ENCODE results near the gene TMEM9.

Gene TMEM9

DNA sequence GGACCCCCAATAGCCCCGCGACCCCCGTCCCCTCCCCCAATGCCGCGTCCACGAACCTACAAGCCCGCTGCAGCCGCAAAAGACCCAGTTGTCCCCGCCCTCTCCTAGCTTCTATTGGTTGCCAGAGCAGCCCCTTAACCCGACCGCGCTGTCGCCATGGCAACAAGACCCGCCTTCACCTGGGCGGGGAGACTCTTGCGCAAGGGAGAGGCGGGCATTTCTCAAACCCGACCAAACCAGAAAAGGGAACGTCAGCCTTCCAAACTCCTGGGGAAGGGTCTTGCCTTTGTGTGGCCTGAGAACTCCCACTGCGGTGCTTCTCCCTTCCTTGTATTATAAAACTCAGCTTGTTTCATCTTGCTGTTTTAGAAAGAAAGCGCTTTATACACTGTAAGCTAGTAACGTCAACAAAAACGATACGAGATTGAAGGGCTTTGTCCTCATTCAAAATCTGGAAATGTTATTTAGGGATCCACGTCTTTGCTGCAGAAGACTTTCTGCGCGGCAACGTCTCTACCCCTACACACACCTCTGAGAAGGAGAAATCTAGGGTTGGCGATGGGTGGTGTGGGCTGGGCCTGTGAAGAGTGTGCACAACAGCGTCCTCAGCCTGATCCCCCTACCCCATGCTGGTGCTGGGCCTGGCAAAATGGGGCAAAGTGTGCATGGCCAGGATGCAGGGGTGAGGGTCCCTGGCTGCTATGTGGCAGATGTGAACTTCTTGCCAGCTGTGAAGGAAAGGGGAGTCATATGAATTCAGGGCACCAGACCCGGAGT is at the start of gene TMEM9:
Gene TMEM9, minus strand, starts transcription at position 86 of the 777 bp plus-strand sequence. CDS start 551 bp downstream, outside the sequence.
- in situ Hi-C loops (cut with HindIII; ENCODE audit: low pct_ligation_motif_present, low pct_unique_long_range_greater_than_20kb, low sequenced_read_pairs) = no loop called here
- peak; percentile 96 for DNase-seq

DNA sequence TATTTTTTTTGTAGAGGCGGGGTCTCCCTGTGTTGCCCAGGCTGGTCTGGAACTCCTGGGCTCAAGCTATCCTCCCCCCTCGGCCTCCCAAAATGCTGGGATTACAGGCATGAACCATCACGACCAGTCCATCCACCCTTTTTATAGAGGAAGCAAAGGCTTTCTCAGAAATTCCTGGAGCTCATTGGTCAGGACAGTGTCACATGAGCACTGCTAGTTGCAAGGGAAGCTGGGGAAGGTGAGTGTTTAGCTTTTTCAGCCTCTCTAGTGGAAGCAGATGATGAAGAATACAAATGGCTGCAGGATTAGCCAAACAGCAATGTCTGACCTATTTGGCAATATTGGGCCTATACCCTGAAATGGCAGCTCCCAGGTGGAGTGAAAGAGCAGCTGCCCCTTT is 44.3 kb upstream of the TMEM9 start:
- no peak for DNase-seq
- in situ Hi-C loops (cut with HindIII; ENCODE audit: low pct_ligation_motif_present, low pct_unique_long_range_greater_than_20kb, low sequenced_read_pairs) = no loop called here

DNA sequence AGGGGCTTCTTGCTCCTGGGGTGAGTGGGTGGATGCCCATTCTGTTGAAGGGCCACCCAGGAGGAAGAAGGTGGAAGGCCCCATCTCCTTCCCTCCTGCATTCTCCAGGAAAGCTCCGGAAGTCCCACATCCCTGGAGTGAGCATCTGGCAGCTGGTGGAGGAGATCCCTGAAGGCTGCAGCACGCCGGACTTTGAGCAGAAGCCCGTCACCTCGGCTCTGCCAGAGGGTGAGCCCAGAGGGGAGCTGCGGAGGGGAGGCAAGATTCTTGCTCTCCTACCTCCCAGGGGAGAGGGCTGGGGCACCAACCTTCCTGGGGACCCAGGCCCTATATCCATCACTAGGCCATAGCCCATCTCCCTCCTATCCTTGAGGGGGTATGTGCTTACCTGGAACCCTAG is 39.8 kb upstream of the TMEM9 start:
- in situ Hi-C loops (cut with HindIII; ENCODE audit: low pct_ligation_motif_present, low pct_unique_long_range_greater_than_20kb, low sequenced_read_pairs) = no loop called here
- no peak for DNase-seq

DNA sequence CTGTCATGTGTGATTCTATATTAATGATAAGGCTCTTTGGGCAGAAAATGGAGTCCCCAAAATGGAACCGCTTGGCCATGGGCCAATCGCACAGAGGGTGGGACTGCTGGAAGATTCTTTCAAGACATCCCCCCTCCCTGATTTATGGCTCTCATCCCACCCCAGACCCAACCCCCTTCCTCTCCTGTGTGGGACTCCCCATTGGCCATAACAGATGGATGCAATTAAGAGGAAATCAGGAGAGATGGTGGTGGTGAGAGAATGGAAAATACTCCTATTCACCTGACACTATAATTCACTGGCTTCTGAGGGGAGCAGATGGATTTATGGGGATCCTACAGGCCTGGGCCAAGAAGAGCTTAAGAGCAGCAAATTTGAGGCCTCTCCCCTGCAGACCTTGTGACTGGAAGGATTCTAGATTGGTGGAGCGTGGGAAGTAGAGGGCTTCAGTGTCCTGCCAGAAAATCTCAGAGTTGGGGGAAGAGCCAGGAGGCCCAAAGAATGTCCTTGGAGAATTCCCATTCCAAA is 38.1 kb upstream of the TMEM9 start:
- DNase-seq = peak; percentile 58
- in situ Hi-C loops (cut with HindIII; ENCODE audit: low pct_ligation_motif_present, low pct_unique_long_range_greater_than_20kb, low sequenced_read_pairs) = no loop called here

DNA sequence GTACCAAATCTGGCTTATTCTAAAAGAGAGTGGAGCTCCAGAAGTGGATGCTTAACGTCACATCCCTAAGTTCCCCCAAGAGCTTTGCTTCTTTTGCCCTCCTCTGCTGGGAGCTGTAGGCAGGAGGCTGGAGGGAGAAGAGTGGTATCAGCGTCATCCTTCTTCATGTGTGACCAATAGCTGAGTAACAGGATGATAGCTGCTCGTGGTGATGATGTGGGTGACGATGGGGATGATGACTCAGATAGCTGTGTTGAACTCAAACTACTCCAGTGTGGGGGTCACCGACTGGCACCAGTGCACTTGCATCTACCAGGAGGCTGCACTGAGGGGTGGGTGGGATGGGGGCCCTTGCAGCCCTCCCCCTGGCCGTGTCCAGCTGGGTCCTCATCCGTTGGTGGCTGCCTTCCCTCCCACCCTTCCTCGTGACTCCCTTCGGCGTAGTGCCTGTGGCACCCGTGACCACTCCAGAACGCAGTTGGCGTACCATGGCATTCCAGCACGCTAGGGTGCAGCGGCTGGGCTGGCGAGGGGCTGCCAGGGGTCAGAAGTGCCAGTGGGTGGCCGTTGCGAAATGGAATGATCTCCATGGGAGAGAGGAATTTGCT is 37.5 kb upstream of the TMEM9 start:
- peak; percentile 99 for DNase-seq
- in situ Hi-C loops (cut with HindIII; ENCODE audit: low pct_ligation_motif_present, low pct_unique_long_range_greater_than_20kb, low sequenced_read_pairs) = no loop called here

DNA sequence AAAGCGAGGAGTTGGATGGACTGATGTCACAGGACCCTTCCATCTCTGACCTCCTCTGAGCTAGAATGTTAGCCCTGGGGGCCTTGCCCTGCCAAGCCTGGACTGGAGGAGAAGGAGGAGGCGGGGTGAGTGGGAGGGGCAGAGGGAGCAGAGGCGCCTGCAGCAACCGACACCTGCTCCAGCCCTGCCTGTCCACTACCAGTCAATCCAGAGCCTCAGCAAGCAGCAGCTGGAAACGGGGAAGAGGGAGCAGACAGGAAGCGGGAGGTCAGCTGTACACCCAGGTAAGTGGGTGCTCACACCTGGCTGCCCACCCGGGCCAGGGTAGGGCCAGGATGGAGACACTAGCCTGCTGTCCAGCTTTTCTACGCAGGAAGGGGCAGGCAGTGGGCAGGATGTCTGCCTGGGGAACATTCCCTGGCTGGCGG is 36.4 kb upstream of the TMEM9 start, which contains the start of gene IGFN1:
Gene IGFN1, plus strand, starts transcription at position 201 of the 428 bp plus-strand sequence. CDS start 2,470 bp downstream, outside the sequence.
- in situ Hi-C loops (cut with HindIII; ENCODE audit: low pct_ligation_motif_present, low pct_unique_long_range_greater_than_20kb, low sequenced_read_pairs) = no loop called here
- peak; percentile 92 for DNase-seq

DNA sequence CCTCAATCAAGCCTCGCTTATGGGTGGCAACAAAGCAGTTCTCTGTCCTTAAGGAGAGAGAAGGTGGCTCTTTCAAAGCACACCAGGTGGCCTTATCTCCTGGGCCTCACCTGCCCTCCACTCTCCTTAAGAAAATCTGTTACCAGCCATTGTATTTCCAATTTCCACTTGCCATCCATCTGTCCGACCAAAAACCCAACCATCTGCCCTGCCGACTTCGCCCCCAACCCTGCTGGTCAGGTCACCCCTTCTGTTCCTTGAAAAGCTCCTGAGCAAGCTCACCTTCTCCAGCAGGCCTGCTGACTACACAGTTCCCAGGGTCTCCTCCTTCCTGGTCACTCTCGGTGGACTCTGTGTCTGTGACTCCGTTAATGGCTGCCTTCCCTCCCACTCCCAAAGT is 35.7 kb upstream of the TMEM9 start:
- DNase-seq = no peak
- in situ Hi-C loops (cut with HindIII; ENCODE audit: low pct_ligation_motif_present, low pct_unique_long_range_greater_than_20kb, low sequenced_read_pairs) = no loop called here

DNA sequence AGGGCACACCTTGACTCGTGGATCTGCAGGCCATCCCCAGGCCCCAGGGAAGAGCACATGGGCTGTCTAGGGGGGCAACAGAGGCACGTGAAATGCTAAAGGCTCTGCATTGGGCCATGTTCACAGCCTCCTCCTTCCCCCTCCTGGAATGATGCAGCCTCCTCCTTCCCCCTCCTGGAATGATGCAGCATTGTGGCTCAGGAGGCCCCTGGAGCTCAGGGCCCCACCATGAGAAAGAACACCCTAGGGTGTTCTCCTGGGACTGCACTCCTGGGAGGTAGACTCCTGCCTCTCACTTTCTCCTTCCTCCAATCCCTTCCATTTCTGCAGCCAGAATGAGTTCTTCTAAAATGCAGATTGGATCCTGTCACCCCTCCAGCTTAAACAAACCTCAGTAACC is 34.8 kb upstream of the TMEM9 start:
- in situ Hi-C loops (cut with HindIII; ENCODE audit: low pct_ligation_motif_present, low pct_unique_long_range_greater_than_20kb, low sequenced_read_pairs) = no loop called here
- no peak for DNase-seq

DNA sequence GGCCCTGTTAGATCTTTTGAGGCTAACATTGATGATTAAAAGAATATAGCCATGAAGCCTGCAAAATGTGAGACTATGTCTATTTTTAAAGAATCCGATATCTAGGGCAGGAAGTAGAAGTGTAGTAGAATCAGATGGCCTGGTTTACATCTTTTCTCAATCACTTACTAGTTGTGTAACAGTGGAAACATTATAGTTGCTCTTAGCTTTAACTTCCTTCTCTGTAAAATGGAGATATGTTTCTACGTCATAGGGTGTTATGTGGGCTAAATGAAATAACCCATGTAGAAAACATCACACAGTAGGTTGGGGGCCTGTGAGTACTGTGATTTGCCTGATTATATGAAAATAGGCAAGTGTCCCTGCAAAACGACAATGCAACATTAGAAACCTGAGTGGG is 31.9 kb upstream of the TMEM9 start:
- in situ Hi-C loops (cut with HindIII; ENCODE audit: low pct_ligation_motif_present, low pct_unique_long_range_greater_than_20kb, low sequenced_read_pairs) = no loop called here
- DNase-seq = no peak

DNA sequence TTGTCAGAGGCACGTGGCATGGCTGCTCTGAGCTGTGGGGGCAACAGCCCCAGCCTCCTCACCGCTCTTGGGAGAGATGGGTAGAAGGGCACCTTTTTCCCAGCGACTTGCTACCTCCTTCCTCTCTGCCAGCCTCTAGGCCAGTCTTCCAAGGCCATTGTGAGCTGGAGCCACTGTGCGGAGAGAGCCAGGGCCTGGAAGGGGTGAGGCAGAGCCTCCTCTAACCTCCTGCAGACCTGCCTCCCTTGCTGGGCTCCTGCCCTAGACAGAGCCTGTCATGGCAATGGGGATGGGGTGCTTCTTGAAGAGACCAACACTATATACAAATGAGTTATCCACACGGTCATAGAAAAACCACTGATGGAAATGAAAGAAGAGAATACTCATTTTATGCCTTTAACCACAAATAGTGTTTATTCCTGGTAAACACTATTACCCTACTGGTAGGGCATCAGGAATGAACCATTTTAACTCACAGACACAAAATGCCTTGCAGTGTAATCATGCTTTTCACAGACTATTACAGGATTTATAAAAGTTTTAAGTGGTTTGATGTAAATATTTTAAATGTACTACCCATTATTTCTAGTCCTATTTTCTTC is 31.4 kb upstream of the TMEM9 start:
- in situ Hi-C loops (cut with HindIII; ENCODE audit: low pct_ligation_motif_present, low pct_unique_long_range_greater_than_20kb, low sequenced_read_pairs) = no loop called here
- DNase-seq = no peak

DNA sequence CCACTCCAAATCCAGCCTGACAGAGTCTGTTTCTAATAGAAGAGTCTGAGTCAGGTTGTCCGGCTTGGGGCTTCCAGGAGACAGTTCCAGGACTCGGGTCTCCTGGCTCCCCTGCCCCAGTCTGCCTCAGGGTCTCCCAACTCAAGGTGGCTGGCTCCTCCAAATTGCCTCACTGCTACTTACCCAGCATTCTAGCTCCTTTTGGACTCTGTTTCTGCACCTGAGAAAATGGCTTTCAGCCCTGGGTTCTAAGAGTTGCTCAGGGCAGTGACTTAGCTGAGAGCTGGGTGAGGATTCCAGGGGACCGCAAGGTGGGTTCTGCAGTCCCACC is 30.8 kb upstream of the TMEM9 start:
- in situ Hi-C loops (cut with HindIII; ENCODE audit: low pct_ligation_motif_present, low pct_unique_long_range_greater_than_20kb, low sequenced_read_pairs) = no loop called here
- no peak for DNase-seq

DNA sequence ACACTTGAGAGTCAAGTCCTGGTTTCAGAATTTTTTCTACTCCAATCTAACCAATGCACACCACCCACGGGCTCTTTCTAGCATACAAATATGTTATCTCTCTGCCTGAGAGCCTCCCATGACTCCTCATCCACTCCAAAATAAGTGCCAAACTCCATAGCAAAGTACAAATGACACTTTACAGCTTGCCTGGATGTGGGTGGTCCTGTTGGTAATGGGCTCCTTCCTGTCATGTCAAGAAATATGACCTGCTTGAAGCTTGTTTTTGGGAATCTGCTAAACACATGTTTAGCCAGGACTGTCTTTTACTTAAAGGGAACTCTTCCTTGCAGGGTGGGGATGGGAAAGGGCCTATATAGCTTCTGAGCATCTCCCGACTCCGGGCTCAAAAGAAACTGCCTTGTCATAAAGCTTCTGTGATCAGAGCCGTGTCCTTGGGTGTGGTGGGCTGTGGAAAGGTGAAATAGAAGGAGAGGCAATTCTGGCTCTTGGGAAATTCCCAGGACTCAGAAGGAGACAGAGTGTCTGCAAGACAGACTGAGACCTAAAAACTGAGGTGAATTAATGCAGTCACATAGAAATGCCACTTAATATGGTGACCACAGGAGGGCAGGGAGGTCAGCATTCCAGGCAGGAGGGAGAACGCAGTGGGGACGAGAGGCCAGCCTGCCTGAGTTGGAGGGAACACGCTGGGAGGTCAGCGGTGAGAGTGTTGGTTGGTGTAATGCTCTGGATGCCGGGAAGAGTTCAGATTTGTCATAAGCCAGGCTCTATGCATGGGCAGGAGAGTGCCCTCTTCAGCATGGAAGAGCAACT is 30.2 kb upstream of the TMEM9 start:
- in situ Hi-C loops (cut with HindIII; ENCODE audit: low pct_ligation_motif_present, low pct_unique_long_range_greater_than_20kb, low sequenced_read_pairs) = no loop called here
- DNase-seq = peak; percentile 92

DNA sequence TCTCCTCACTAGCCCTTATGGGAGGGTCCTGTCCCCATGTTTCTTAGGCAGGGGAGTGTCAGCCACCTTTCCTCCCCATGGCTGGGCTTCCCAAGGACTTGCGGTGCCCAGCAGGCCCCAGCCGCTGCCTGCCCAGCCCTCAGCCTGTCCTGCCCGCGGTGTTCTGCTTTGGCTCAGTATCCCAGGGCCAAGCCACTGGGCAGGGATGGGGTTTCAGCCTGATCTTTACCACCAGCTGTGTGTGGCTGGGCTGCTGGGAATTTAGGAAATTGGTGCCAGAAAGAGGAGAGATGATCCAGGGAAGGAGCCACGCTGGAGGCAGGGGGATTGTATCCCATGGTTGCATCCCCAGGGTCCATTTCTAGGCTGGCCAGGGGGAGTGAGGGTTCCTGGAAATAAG is 29.5 kb upstream of the TMEM9 start:
- in situ Hi-C loops (cut with HindIII; ENCODE audit: low pct_ligation_motif_present, low pct_unique_long_range_greater_than_20kb, low sequenced_read_pairs) = no loop called here
- no peak for DNase-seq

DNA sequence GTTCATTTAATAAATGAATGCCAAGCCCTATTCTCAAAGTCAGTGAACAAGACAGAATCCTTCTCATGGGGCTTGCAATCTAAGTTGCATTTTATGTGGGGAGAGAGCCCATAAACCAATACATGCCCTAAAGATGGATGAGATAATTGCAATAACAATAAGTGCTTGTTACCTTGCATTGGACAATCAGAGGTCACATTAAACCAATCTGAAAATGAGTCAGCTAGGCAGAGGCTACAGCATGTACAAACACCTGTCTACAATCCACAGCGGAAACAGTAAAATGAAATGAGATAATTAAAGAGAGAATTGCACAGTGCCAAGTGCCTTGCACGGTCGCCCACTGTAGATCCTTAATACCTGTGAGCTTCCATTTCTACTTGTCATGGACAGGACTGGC is 28.9 kb upstream of the TMEM9 start:
- in situ Hi-C loops (cut with HindIII; ENCODE audit: low pct_ligation_motif_present, low pct_unique_long_range_greater_than_20kb, low sequenced_read_pairs) = no loop called here
- no peak for DNase-seq

DNA sequence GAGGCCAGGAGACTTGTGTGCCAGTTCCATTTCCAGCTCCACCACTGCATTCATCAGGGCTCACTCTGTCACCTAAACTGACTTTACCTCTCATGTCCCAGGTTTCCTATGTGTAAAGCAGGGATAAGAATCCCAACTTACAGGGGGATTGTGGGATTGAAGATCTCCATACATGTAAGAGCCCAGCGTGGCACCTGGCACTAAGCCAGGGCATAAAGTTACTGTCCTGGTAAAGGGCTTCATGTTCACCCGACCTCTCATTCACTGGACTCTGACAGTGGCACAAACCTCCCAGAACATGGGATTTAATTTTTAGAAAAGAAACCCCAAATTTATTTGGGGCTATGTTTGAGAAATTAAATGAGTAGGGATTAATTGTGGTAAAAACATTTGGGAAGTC is 27.5 kb upstream of the TMEM9 start:
- in situ Hi-C loops (cut with HindIII; ENCODE audit: low pct_ligation_motif_present, low pct_unique_long_range_greater_than_20kb, low sequenced_read_pairs) = no loop called here

DNA sequence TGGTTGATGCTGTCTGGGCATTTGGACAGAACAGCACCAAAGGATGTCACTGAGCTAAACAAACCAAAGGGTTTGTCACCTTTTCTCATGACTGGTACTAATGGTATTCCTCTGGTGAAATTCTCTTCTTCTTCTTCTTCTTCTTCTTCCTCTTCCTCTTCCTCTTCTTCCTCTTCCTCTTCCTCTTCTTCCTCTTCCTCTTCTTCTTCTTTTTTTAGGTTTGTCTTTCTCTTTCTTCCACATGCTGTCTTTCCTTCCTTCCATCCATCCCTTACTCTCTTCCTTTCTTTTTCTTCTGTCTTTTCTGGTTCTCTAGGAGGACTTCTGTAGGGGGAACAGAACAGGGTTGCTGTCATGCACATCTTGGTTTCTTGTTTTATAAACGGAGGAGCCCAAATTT is 27.0 kb upstream of the TMEM9 start:
- in situ Hi-C loops (cut with HindIII; ENCODE audit: low pct_ligation_motif_present, low pct_unique_long_range_greater_than_20kb, low sequenced_read_pairs) = no loop called here

More for the DNA sequence above, 27.5 kb upstream of the TMEM9 start:
- DNase-seq = no peak

DNA sequence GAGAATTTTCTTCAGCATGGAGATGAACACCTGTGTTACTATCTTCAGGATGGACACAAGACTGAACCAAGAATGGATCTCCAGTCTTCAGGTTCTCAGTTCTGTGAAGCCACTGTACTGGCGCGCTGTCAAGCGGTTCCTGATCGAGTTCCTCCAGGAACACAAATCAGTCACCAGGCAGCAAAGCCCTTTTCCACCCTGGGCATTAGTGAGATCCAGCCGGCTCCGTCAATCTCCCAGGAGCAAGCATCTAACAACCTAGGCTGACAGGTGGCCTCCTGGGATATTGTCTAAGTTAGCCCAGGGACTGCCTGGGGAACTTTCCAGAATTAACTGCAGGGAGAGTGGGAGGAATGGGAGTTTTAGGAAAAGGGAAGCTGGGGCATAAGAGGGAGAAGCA is 26.6 kb upstream of the TMEM9 start:
- DNase-seq = no peak
- in situ Hi-C loops (cut with HindIII; ENCODE audit: low pct_ligation_motif_present, low pct_unique_long_range_greater_than_20kb, low sequenced_read_pairs) = no loop called here

More for the DNA sequence above, 27.0 kb upstream of the TMEM9 start:
- no peak for DNase-seq

DNA sequence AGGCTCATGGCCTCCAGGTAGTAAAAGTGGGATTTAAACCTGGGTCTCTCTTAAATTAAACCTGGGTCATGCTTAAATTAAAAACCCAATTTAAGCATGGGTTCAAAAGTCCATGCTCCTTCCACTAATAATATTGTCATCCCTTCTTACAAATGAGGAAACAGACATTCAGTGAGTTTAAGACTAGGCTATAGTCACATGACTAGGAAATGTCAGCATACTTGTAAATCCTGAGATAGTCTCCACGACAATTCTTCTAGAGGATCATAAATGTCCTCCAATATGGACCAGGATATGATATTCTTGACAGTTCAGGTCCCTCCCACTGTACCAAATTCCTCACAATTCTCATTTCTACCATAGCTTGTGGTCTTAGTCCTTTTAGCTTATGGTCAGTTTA is 25.9 kb upstream of the TMEM9 start:
- no peak for DNase-seq
- in situ Hi-C loops (cut with HindIII; ENCODE audit: low pct_ligation_motif_present, low pct_unique_long_range_greater_than_20kb, low sequenced_read_pairs) = no loop called here

DNA sequence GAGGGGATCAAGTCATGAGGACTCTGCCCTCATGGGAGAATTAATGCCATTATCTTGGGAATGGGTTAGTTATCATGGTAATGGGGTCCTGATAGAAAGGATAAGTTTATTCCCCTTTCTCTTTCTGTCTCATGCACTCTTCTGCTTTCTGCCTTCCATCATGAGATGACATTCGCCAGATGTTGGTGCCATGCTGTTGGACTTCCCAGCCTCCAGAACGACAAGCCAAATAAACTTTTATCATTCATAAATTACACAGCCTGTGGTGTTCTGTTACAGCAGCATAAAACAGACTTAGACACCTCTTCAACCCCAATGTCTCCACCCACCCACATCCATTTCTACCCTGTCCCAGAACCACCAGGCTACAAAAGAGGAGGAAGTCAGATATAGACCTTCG is 24.4 kb upstream of the TMEM9 start:
- no peak for DNase-seq
- in situ Hi-C loops (cut with HindIII; ENCODE audit: low pct_ligation_motif_present, low pct_unique_long_range_greater_than_20kb, low sequenced_read_pairs) = no loop called here
